Measurements from ENCODE around the gene UNC5B. TPM values are rescaled to one million over a fixed set of nuclear protein-coding genes. Genes with fewer than 3 reads are reported as not detected.

The UNC5B gene
- total and polyA plus RNA-seq, 4 donors = 2.9 to 13.0 (median 8.5) TPM

GRCh38 chr10:71349406-71349805, 137.0 kb downstream of the UNC5B start:
- ATAC-seq (ENCODE audit: low FRiP score) (no peak), DNase-seq (no peak)
- WGBS, 2 donors = 94 to 96% methylated on average over 6 to 7 of the region's 7 CpGs
- Histone ChIP-seq H3K27me3 (ENCODE audit: control insufficient read depth in 1 of 2, insufficient read depth in 2 of 2, low read length in 1 of 2) (no peaks in the 10 kb centered on the region), H3K4me1 (ENCODE audit: control insufficient read depth in 1 of 2, insufficient read depth in 2 of 2, low read length in 2 of 2) (no peaks in the 10 kb centered on the region), H3K36me3 (ENCODE audit: control insufficient read depth in 1 of 2, insufficient read depth in 2 of 2, low read length in 1 of 2) (no peaks in the 10 kb centered on the region), H3K27ac (ENCODE audit: low read depth in 1 of 2, low read length in 2 of 2) (no peak overlapping the region), H3K9me3 (ENCODE audit: control insufficient read depth, low read length) (no peaks in the 10 kb centered on the region), H3K4me3 (ENCODE audit: low read length in 2 of 2) (no peak overlapping the region)
- intact Hi-C loops (cut with DNase I) = no loop called here

GRCh38 chr10:71351087-71351486, 138.7 kb downstream of the UNC5B start:
- no peak for ATAC-seq (ENCODE audit: low FRiP score)
- no peak overlapping the region for H3K4me3 ChIP-seq (ENCODE audit: low read length in 2 of 2)
- no peak overlapping the region for H3K27ac ChIP-seq (ENCODE audit: low read depth in 1 of 2, low read length in 2 of 2)
- no peaks in the 10 kb centered on the region for H3K4me1 ChIP-seq (ENCODE audit: control insufficient read depth in 1 of 2, insufficient read depth in 2 of 2, low read length in 2 of 2)
- intact Hi-C loops (cut with DNase I) = no loop called here
- H3K9me3 ChIP-seq (ENCODE audit: control insufficient read depth, low read length) = no peaks in the 10 kb centered on the region
- H3K36me3 ChIP-seq (ENCODE audit: control insufficient read depth in 1 of 2, insufficient read depth in 2 of 2, low read length in 1 of 2) = peaks cover 0 to 1% of the 10 kb centered on the region in 2 donors
- WGBS, 2 donors = 93 to 97% methylated on average over 6 of the region's 6 CpGs
- no peak for DNase-seq
- H3K27me3 ChIP-seq (ENCODE audit: control insufficient read depth in 1 of 2, insufficient read depth in 2 of 2, low read length in 1 of 2) = no peaks in the 10 kb centered on the region

GRCh38 chr10:71351628-71352319, 139.4 kb downstream of the UNC5B start:
- Histone ChIP-seq H3K4me3 (ENCODE audit: low read length in 2 of 2) (no peak overlapping the region), H3K27me3 (ENCODE audit: control insufficient read depth in 1 of 2, insufficient read depth in 2 of 2, low read length in 1 of 2) (no peaks in the 10 kb centered on the region), H3K36me3 (ENCODE audit: control insufficient read depth in 1 of 2, insufficient read depth in 2 of 2, low read length in 1 of 2) (peaks cover 0 to 4% of the 10 kb centered on the region in 2 donors), H3K4me1 (ENCODE audit: control insufficient read depth in 1 of 2, insufficient read depth in 2 of 2, low read length in 2 of 2) (no peaks in the 10 kb centered on the region), H3K27ac (ENCODE audit: low read depth in 1 of 2, low read length in 2 of 2) (no peak overlapping the region), H3K9me3 (ENCODE audit: control insufficient read depth, low read length) (no peaks in the 10 kb centered on the region)
- ATAC-seq (ENCODE audit: low FRiP score) (no peak), DNase-seq (peak in 1 of 2 donors; percentile 64)
- intact Hi-C loops (cut with DNase I) = no loop called here
- 85 to 87% methylated on average over 14 of the region's 14 CpGs for WGBS, 2 donors

Other genes starting within 250 kb of the UNC5B start
- gene SLC29A3, start 106.7 kb downstream of the UNC5B start, total RNA-seq = 1 to 10 TPM; 5.3 to 8.8 TPM
- 1 to 10 TPM; 2.4 to 3.6 TPM for gene SLC29A3, start 106.7 kb downstream of the UNC5B start, polyA plus RNA-seq
- 10 to 100 TPM in 1 of 2 donors, 1 to 10 TPM in 1; 7.5 to 16.6 TPM for gene CDH23, start 184.3 kb downstream of the UNC5B start, total RNA-seq
- 1 to 10 TPM in 1 of 2 donors, under 1 TPM in 1; 0.50 to 7.0 TPM for gene CDH23, start 184.3 kb downstream of the UNC5B start, polyA plus RNA-seq